GM06990 (cell line): ENCODE data around the gene SLC6A18.
"Not testable (repeated sequence)": the region's sequence is repeated elsewhere in the genome, so short reads cannot be mapped to it uniquely, and the experiment has no call there.

ENCODE experiments used
- DNase-seq: peaks from one replicate; pipeline ENCODE4 v3.0.0-alpha.2; 2011; ENCODE audit not compliant: insufficient read length; ENCODE audit errors: extremely low read depth
- H3K27me3 ChIP-seq: replicated peaks from 2 replicates; pipeline ENCODE4 v1.6.0; 2011; ENCODE audit warnings: low read length; ENCODE audit not compliant: control insufficient read depth, insufficient read depth
- H3K36me3 ChIP-seq: 2 replicates; pipeline ENCODE4 v1.5.1; 2011; ENCODE audit warnings: low read length; ENCODE audit not compliant: control insufficient read depth, insufficient read depth
- H3K4me3 ChIP-seq: replicated peaks from 2 replicates; pipeline ENCODE4 v1.5.1; 2011; ENCODE audit warnings: low read depth, mild to moderate bottlenecking, control low read depth, low read length
- TF ChIP-seq, protein P1 (sequence below): IDR thresholded peaks from 2 replicates; pipeline ENCODE4 v1.5.1; 2011; ENCODE audit warnings: low read length, control low read depth, mild to moderate bottlenecking, inconsistent platforms; ENCODE audit not compliant: insufficient read depth, poor library complexity, severe bottlenecking

SLC6A18 gene

GRCh38 chr5:1224631-1225030 lies 550 bp upstream of the SLC6A18 start:
- Histone ChIP-seq H3K4me3 (no peak overlapping the region), H3K27me3 (no peaks in the 10 kb centered on the region; the same call in 1 of the 2 replicates), H3K36me3 (no peaks in the 10 kb centered on the region)
- TF ChIP-seq, protein P1, sequence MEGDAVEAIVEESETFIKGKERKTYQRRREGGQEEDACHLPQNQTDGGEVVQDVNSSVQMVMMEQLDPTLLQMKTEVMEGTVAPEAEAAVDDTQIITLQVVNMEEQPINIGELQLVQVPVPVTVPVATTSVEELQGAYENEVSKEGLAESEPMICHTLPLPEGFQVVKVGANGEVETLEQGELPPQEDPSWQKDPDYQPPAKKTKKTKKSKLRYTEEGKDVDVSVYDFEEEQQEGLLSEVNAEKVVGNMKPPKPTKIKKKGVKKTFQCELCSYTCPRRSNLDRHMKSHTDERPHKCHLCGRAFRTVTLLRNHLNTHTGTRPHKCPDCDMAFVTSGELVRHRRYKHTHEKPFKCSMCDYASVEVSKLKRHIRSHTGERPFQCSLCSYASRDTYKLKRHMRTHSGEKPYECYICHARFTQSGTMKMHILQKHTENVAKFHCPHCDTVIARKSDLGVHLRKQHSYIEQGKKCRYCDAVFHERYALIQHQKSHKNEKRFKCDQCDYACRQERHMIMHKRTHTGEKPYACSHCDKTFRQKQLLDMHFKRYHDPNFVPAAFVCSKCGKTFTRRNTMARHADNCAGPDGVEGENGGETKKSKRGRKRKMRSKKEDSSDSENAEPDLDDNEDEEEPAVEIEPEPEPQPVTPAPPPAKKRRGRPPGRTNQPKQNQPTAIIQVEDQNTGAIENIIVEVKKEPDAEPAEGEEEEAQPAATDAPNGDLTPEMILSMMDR, result no peak
- DNase-seq, result no peak

- TF ChIP-seq, protein P1, result no peak
- DNase-seq, result no peak
- Histone ChIP-seq H3K27me3 (no peaks in the 10 kb centered on the region; the same call in 1 of the 2 replicates), H3K36me3 (no peaks in the 10 kb centered on the region), H3K4me3 (no peak overlapping the region)
Observed at GRCh38 chr5:1226231-1226630, 1.1 kb downstream of the SLC6A18 start.

- H3K4me3 ChIP-seq, result no peak overlapping the region
- DNase-seq, result no peak
- H3K27me3 ChIP-seq, result no peaks in the 10 kb centered on the region; the same call in 1 of the 2 replicates
- TF ChIP-seq, protein P1, result no peak
- no peaks in the 10 kb centered on the region for H3K36me3 ChIP-seq
Observed at GRCh38 chr5:1226839-1227581, 1.8 kb downstream of the SLC6A18 start.

GRCh38 chr5:1227667-1228066 lies 2.5 kb downstream of the SLC6A18 start:
- Histone ChIP-seq H3K4me3 (no peak overlapping the region), H3K36me3 (no peaks in the 10 kb centered on the region), H3K27me3 (no peaks in the 10 kb centered on the region; the same call in 1 of the 2 replicates)
- DNase-seq, result no peak
- TF ChIP-seq, protein P1, result no peak

- no peaks in the 10 kb centered on the region for H3K36me3 ChIP-seq
- H3K27me3 ChIP-seq, result no peaks in the 10 kb centered on the region; the same call in 1 of the 2 replicates
- TF ChIP-seq, protein P1, result no peak
- no peak overlapping the region for H3K4me3 ChIP-seq
- no peak for DNase-seq
Observed at GRCh38 chr5:1228120-1228519, 2.9 kb downstream of the SLC6A18 start.

DNA sequence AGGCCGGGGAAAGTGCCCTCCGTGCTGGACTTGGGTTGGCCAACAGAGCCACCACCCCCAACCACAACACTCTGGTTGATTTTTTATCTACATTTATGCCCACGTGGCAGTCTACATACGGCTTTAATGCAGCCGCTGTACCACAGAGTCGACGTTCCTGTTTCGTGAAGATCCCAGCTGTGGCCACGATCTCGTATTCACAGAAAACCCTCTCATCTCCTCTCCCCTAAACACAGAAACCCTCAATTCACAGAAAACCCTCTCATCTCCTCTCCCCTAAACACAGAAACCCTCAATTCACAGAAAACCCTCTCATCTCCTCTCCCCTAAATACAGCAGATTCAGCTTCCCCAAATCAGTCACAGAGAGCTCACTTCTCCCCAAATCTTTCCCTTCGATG lies 3.8 kb downstream of the SLC6A18 start:
- not testable (repeated sequence) for H3K27me3 ChIP-seq, H3K36me3 ChIP-seq, H3K4me3 ChIP-seq, DNase-seq
